ENCODE measurements around the gene AMPD2.

The AMPD2 gene

GRCh38 chr1:109628540-109629321, 9.1 kb downstream of the AMPD2 start:
- no peak overlapping the region for H3K4me3 ChIP-seq (ENCODE audit: low read length)
- peaks cover 1% of the 10 kb centered on the region for H3K4me1 ChIP-seq (ENCODE audit: insufficient read depth, low read length)
- peaks cover 54% of the 10 kb centered on the region for H3K36me3 ChIP-seq (ENCODE audit: insufficient read depth, low read length)
- H2AFZ ChIP-seq (ENCODE audit: low read depth, low read length), result no peak overlapping the region
- H3K27me3 ChIP-seq (ENCODE audit: insufficient read depth, low read length), result no peaks in the 10 kb centered on the region
- no peaks in the 10 kb centered on the region for H3K9me3 ChIP-seq (ENCODE audit: low read length)

- Histone ChIP-seq H2AFZ (ENCODE audit: low read depth, low read length) (no peak overlapping the region), H3K4me1 (ENCODE audit: insufficient read depth, low read length) (no peaks in the 10 kb centered on the region), H3K36me3 (ENCODE audit: insufficient read depth, low read length) (peaks cover 54% of the 10 kb centered on the region), H3K27me3 (ENCODE audit: insufficient read depth, low read length) (no peaks in the 10 kb centered on the region), H3K4me3 (ENCODE audit: low read length) (no peak overlapping the region), H3K9me3 (ENCODE audit: low read length) (no peaks in the 10 kb centered on the region)
Observed at GRCh38 chr1:109629372-109630030, 9.9 kb downstream of the AMPD2 start.

GRCh38 chr1:109630081-109630897, 10.7 kb downstream of the AMPD2 start:
- Histone ChIP-seq H3K27me3 (ENCODE audit: insufficient read depth, low read length) (no peaks in the 10 kb centered on the region), H2AFZ (ENCODE audit: low read depth, low read length) (no peak overlapping the region), H3K4me1 (ENCODE audit: insufficient read depth, low read length) (no peaks in the 10 kb centered on the region), H3K9me3 (ENCODE audit: low read length) (no peaks in the 10 kb centered on the region), H3K4me3 (ENCODE audit: low read length) (no peak overlapping the region), H3K36me3 (ENCODE audit: insufficient read depth, low read length) (peaks cover 54% of the 10 kb centered on the region)

- Histone ChIP-seq H2AFZ (ENCODE audit: low read depth, low read length) (no peak overlapping the region), H3K4me1 (ENCODE audit: insufficient read depth, low read length) (no peaks in the 10 kb centered on the region), H3K27me3 (ENCODE audit: insufficient read depth, low read length) (no peaks in the 10 kb centered on the region), H3K36me3 (ENCODE audit: insufficient read depth, low read length) (peaks cover 54% of the 10 kb centered on the region), H3K4me3 (ENCODE audit: low read length) (no peak overlapping the region), H3K9me3 (ENCODE audit: low read length) (no peaks in the 10 kb centered on the region)
Observed at GRCh38 chr1:109630898-109631512, 11.4 kb downstream of the AMPD2 start.

GRCh38 chr1:109631513-109632505, 12.2 kb downstream of the AMPD2 start:
- Histone ChIP-seq H2AFZ (ENCODE audit: low read depth, low read length) (no peak overlapping the region), H3K27me3 (ENCODE audit: insufficient read depth, low read length) (no peaks in the 10 kb centered on the region), H3K4me3 (ENCODE audit: low read length) (no peak overlapping the region), H3K9me3 (ENCODE audit: low read length) (no peaks in the 10 kb centered on the region), H3K4me1 (ENCODE audit: insufficient read depth, low read length) (no peaks in the 10 kb centered on the region), H3K36me3 (ENCODE audit: insufficient read depth, low read length) (peaks cover 50% of the 10 kb centered on the region)

- Histone ChIP-seq H3K27me3 (ENCODE audit: insufficient read depth, low read length) (no peaks in the 10 kb centered on the region), H3K9me3 (ENCODE audit: low read length) (no peaks in the 10 kb centered on the region), H3K36me3 (ENCODE audit: insufficient read depth, low read length) (peaks cover 40% of the 10 kb centered on the region), H3K4me1 (ENCODE audit: insufficient read depth, low read length) (no peaks in the 10 kb centered on the region), H2AFZ (ENCODE audit: low read depth, low read length) (no peak overlapping the region), H3K4me3 (ENCODE audit: low read length) (no peak overlapping the region)
Observed at GRCh38 chr1:109632671-109633346, 13.2 kb downstream of the AMPD2 start.

GRCh38 chr1:109634292-109634691, 14.7 kb downstream of the AMPD2 start:
- Histone ChIP-seq H2AFZ (ENCODE audit: low read depth, low read length) (no peak overlapping the region), H3K9me3 (ENCODE audit: low read length) (no peaks in the 10 kb centered on the region), H3K36me3 (ENCODE audit: insufficient read depth, low read length) (peaks cover 26% of the 10 kb centered on the region), H3K4me3 (ENCODE audit: low read length) (no peak overlapping the region), H3K4me1 (ENCODE audit: insufficient read depth, low read length) (no peaks in the 10 kb centered on the region), H3K27me3 (ENCODE audit: insufficient read depth, low read length) (no peaks in the 10 kb centered on the region)

- Histone ChIP-seq H3K9me3 (ENCODE audit: low read length) (no peaks in the 10 kb centered on the region), H3K27me3 (ENCODE audit: insufficient read depth, low read length) (no peaks in the 10 kb centered on the region), H3K4me3 (ENCODE audit: low read length) (no peak overlapping the region), H2AFZ (ENCODE audit: low read depth, low read length) (no peak overlapping the region), H3K36me3 (ENCODE audit: insufficient read depth, low read length) (peaks cover 19% of the 10 kb centered on the region), H3K4me1 (ENCODE audit: insufficient read depth, low read length) (peaks cover 7% of the 10 kb centered on the region)
Observed at GRCh38 chr1:109634771-109635750, 15.4 kb downstream of the AMPD2 start.

- Histone ChIP-seq H3K9me3 (ENCODE audit: low read length) (no peaks in the 10 kb centered on the region), H3K27me3 (ENCODE audit: insufficient read depth, low read length) (no peaks in the 10 kb centered on the region), H3K4me1 (ENCODE audit: insufficient read depth, low read length) (peaks cover 7% of the 10 kb centered on the region), H3K4me3 (ENCODE audit: low read length) (no peak overlapping the region), H3K36me3 (ENCODE audit: insufficient read depth, low read length) (peaks cover 13% of the 10 kb centered on the region), H2AFZ (ENCODE audit: low read depth, low read length) (no peak overlapping the region)
Observed at GRCh38 chr1:109635862-109636200, 16.2 kb downstream of the AMPD2 start.

- Histone ChIP-seq H3K27me3 (ENCODE audit: insufficient read depth, low read length) (no peaks in the 10 kb centered on the region), H3K9me3 (ENCODE audit: low read length) (no peaks in the 10 kb centered on the region), H3K36me3 (ENCODE audit: insufficient read depth, low read length) (peaks cover 8% of the 10 kb centered on the region), H3K4me3 (ENCODE audit: low read length) (no peak overlapping the region), H2AFZ (ENCODE audit: low read depth, low read length) (no peak overlapping the region), H3K4me1 (ENCODE audit: insufficient read depth, low read length) (peaks cover 7% of the 10 kb centered on the region)
Observed at GRCh38 chr1:109636201-109636952, 16.7 kb downstream of the AMPD2 start.

Data from neuron (in vitro differentiated cells).